ENCODE data around the gene HLA-B. TPM values are rescaled to one million over a fixed set of nuclear protein-coding genes. Genes with fewer than 3 reads are reported as not detected.
"Not testable (repeated sequence)": the region's sequence is repeated elsewhere in the genome, so short reads cannot be mapped to it uniquely, and the experiment has no call there.

HLA-B gene
- total RNA-seq, 4 donors from 2014 or later, result 995 to 1,612 (median 1,279) TPM

- H3K27ac ChIP-seq, result no peak overlapping the region
- no peaks in the 10 kb centered on the region for H3K36me3 ChIP-seq
- no peak for TF ChIP-seq EP300 (IDR thresholded peaks at IDR 0.05)
- no peaks in the 10 kb centered on the region for H3K4me1 ChIP-seq
- H3K4me3 ChIP-seq, result no peak overlapping the region
- WGBS, result 38% methylated on average over 8 of the region's 10 CpGs
- H3K27me3 ChIP-seq, result peaks cover 36% of the 10 kb centered on the region
- H3K9me3 ChIP-seq, result no peaks in the 10 kb centered on the region
- DNase-seq (ENCODE audit: low spot score in 2 of 2), result no peak
These were observed 22.9 kb upstream of the HLA-B start for GRCh38 chr6:31379850-31380249.

- no peak for DNase-seq (ENCODE audit: low spot score in 2 of 2)
- Histone ChIP-seq H3K27ac (no peak overlapping the region), H3K4me3 (no peak overlapping the region), H3K4me1 (no peaks in the 10 kb centered on the region), H3K36me3 (no peaks in the 10 kb centered on the region), H3K27me3 (peaks cover 36% of the 10 kb centered on the region), H3K9me3 (no peaks in the 10 kb centered on the region)
- WGBS, result 66% methylated on average over 5 of the region's 6 CpGs
- TF ChIP-seq POLR2AphosphoS5 (IDR thresholded peaks at IDR 0.05) (no peak), CTCF (IDR thresholded peaks at IDR 0.05) (no peak), EP300 (IDR thresholded peaks at IDR 0.05) (no peak), POLR2A (IDR thresholded peaks at IDR 0.05) (no peak)
These were observed 21.7 kb upstream of the HLA-B start for GRCh38 chr6:31378721-31379103.

- Histone ChIP-seq H3K27me3 (peaks cover 36% of the 10 kb centered on the region), H3K4me3 (no peak overlapping the region), H3K36me3 (no peaks in the 10 kb centered on the region), H3K27ac (no peak overlapping the region), H3K9me3 (no peaks in the 10 kb centered on the region), H3K4me1 (no peaks in the 10 kb centered on the region)
- WGBS, result 60% methylated on average over 6 of the region's 9 CpGs
- TF ChIP-seq EP300 (IDR thresholded peaks at IDR 0.05), result no peak
- no peak for TF ChIP-seq POLR2A (IDR thresholded peaks at IDR 0.05)
- TF ChIP-seq CTCF (IDR thresholded peaks at IDR 0.05), result no peak
- TF ChIP-seq POLR2AphosphoS5 (IDR thresholded peaks at IDR 0.05), result no peak
- DNase-seq (ENCODE audit: low spot score in 2 of 2), result no peak
These were observed 21.2 kb upstream of the HLA-B start for GRCh38 chr6:31378062-31378720.

DNA sequence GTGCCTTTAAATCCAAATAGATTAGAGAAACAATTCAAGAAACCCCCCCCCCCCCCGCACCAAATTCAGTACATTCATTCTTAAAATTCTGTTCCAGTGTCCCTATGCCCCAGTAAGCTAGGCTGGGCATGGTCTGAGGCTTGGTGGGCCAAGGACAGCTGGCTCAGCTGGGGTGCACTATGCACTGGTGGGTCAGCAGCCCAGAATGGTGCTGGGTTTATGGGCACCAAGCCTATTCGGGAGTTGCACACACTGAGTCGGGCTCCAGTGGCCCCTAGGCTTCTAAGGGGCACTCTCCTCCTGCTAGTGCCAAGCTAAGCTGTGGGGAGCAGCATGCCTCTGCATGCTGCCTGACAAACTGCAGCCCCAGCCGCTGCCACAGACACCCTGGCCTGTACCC lies 20.1 kb upstream of the HLA-B start:
- WGBS, result no CpG with 5 or more reads among the region's 4 CpGs
- TF ChIP-seq EP300 (IDR thresholded peaks at IDR 0.05) (no peak), CTCF (IDR thresholded peaks at IDR 0.05) (no peak), POLR2A (IDR thresholded peaks at IDR 0.05) (no peak)
- Histone ChIP-seq H3K4me3 (no peak overlapping the region), H3K4me1 (no peaks in the 10 kb centered on the region), H3K27me3 (peaks cover 39% of the 10 kb centered on the region), H3K9me3 (peaks cover 3% of the 10 kb centered on the region), H3K36me3 (no peaks in the 10 kb centered on the region), H3K27ac (no peak overlapping the region)
- no peak for DNase-seq (ENCODE audit: low spot score in 2 of 2)

DNA sequence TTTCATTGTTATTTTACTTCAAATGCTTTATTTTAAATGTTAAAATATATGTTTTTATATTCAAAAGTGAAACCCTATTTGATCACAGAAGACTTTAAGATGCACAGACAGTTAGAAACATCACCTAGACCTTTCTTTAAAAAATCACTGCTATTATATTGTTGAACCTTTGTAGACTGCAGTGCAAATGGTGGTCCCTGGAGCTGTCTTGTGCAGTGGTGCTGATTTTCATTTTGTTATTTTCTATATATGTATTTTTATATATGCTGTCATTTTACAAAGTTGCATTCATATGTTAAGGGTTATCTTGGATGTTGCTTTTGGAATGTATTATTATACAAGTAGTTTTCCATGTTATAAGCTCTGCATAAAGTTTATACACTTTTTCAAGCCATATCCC lies 18.7 kb upstream of the HLA-B start:
- DNase-seq (ENCODE audit: low spot score in 2 of 2), result no peak
- H3K27ac ChIP-seq, result no peak overlapping the region
- H3K9me3 ChIP-seq, result peaks cover 4% of the 10 kb centered on the region
- H3K36me3 ChIP-seq, result no peaks in the 10 kb centered on the region
- H3K4me3 ChIP-seq, result no peak overlapping the region
- H3K4me1 ChIP-seq, result no peaks in the 10 kb centered on the region
- peaks cover 41% of the 10 kb centered on the region for H3K27me3 ChIP-seq
- TF ChIP-seq EP300 (IDR thresholded peaks at IDR 0.05) (no peak), POLR2A (IDR thresholded peaks at IDR 0.05) (no peak), CTCF (IDR thresholded peaks at IDR 0.05) (no peak), POLR2AphosphoS5 (IDR thresholded peaks at IDR 0.05) (no peak)

DNA sequence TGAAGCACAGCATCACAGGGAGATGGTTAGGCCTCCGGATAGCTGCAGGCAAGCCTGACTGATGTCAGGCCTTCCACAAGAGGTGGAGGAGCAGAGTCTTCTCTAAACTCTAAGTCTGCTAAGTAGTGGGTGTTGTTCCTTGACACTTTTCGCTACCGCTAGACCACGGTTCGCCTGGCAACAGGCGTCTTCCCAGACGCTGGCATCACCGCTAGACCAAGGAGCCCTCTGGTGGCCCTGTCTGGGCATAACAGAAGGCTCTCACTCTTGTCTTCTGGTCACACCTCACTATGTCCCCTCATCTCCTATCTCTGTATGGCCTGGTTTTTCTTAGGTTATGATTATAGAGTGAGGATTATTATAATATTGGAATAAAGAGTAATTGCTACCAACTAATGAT lies 17.1 kb upstream of the HLA-B start:
- H3K4me1 ChIP-seq; H3K27ac ChIP-seq; DNase-seq (ENCODE audit: low spot score in 2 of 2); H3K4me3 ChIP-seq; H3K36me3 ChIP-seq; H3K9me3 ChIP-seq: not testable (repeated sequence)
- peaks cover 48% of the 10 kb centered on the region for H3K27me3 ChIP-seq
- 53% methylated on average over 5 of the region's 8 CpGs for WGBS
- TF ChIP-seq CTCF (IDR thresholded peaks at IDR 0.05), result peak in 1 of 2 donors; percentile 29

Data from suprapubic skin (tissue), 4 donors.